Activated naive CD4-positive, alpha-beta T cell treated with anti-CD3 and anti-CD28 coated beads, Interleukin-2, amount 50 U/mL, for 16 hours (primary cell): Measurements from ENCODE around the gene C1orf174.
A peak's percentile ranks its signal among the peaks of the same experiment; 100 is the strongest.
"Not testable (repeated sequence)": the region's sequence is repeated elsewhere in the genome, so short reads cannot be mapped to it uniquely, and the experiment has no call there.

Experiments used
- DNase-seq: peaks from one replicate; pipeline ENCODE4 v3.0.0-alpha.2; 2020

The C1orf174 gene

GRCh38 chr1:3925256-3925655, 25.2 kb upstream of the C1orf174 start:
- no peak for DNase-seq

DNA sequence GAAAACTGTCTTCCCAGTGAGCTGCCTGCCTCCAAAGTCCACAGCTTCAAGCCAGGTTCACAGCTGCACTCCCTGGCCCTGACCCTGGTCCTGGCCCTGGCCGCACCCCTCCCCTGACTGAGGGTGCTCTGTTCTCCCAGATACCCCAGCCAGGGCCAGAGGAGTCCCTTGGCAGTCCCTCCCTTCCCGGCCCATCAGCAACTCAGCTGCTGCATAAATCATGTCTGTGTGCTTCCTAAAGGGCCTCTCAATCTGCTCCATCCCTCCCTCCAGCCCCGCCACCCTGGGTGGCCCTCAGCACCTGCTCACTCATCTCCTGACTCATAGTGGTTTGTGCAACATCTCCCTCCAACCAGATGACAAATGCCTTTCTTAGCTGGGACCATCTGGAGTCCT, 24.8 kb upstream of the C1orf174 start:
- no peak for DNase-seq

GRCh38 chr1:3924186-3924824, 24.2 kb upstream of the C1orf174 start:
- no peak for DNase-seq

DNA sequence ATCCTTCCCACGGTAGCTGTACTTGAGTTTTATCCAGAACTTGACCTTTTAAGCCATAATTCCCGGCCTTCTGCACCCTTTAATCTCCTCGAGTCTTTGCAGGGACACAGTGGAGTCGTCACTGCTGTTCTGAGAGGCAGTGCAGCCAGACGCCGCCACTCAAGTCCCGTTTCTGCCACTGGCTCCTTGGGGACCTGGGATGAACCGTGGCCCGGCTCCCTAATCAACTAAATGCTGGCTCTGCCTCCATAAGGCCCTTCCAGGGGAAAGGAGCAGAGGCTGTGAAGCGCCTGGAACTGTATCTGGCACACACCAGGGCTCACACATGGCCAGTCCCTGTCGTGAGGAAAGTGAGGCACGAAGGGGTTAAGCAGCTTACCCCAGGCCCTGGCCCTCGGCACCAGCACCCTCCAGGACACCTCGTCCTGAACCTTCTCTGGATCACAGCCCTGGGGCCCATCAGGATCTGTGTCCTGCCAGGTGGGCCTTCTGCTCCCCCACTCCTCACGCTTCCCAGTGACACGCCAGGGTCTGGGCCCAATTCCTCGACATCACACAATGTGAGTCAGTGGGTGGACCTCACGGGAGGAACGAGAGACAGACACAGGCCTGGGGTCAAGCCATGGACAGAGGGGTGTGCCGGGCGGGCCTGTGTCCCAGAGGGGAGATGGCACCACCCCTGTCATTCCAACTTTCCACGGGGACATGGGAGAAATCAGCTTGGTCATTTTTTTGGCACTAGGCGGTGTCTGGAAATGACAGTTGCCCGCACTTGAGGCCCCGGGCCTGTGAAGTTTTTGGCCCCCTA, 23.5 kb upstream of the C1orf174 start:
- no peak for DNase-seq

DNA sequence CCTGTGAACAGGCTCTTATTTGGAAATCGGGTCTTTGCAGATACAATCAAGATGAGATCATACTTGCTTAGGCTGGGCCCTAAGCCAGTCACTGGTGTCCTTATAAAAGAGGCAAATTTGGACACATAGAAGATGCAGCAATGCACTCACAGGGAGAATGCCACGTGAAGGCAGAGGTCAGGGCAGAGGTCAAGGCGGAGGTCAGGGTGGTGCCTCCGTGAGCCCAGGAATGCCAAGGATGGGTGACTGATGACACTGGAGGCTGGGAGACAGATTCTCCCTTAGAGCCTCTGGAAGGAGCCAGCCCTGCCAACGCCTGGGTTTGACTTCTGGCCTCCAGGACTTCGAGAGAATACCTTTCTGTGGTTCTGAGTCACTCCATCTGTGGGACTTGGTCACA, 22.8 kb upstream of the C1orf174 start:
- DNase-seq: no peak

- DNase-seq: no peak
Observed at GRCh38 chr1:3922201-3922725, 22.2 kb upstream of the C1orf174 start.

DNA sequence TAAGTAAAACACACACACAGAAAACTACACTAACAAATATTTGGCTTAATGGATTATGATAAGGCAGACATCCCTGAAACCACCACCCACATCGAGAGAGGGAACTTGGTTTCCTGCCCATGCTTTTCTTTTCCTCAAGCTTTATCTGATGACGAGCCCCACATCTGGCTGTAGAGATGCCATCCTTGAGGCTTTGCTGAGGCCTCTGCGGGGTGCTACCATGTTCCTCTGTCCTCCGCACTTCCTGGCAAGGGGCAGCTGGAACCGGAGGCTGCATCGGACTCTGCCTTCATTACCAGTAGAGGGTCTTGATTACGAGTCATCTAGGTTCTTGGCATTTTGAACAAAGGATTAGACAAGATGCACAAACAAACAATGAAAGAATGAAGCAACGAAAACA, 21.7 kb upstream of the C1orf174 start:
- DNase-seq: no peak

GRCh38 chr1:3919706-3920105, 19.6 kb upstream of the C1orf174 start:
- DNase-seq: no peak

DNA sequence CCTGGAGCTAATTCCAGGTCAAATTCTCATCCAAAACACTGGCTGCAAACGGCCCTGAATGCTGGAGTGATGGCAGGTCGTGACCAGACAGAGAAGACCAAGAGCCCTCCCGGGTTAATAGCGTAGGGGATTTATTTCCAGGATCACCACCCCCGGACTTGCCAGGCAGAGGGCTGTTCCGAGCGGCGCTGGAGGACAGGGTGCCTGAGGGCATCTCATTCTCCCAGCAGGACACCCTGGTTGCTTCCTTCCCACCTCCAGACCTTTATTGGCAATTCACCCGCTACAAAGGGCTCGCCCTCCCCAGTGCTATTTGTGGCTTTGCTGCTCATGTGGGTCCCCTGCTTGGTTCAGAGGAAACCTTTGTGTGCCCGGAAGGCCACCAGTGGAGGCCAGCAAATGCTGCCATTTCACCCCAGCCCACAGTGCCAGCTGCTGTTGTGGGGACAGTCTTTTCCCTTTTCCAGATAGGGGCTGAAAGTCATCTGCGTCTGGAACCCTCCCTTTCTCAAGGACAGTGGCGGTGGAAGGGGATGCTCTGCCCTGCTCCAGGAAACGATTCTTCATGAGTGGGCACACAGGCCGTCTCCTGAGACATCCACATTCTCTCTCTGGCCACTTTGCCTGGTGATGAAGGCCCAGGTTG, 19.0 kb upstream of the C1orf174 start:
- DNase-seq: no peak

DNA sequence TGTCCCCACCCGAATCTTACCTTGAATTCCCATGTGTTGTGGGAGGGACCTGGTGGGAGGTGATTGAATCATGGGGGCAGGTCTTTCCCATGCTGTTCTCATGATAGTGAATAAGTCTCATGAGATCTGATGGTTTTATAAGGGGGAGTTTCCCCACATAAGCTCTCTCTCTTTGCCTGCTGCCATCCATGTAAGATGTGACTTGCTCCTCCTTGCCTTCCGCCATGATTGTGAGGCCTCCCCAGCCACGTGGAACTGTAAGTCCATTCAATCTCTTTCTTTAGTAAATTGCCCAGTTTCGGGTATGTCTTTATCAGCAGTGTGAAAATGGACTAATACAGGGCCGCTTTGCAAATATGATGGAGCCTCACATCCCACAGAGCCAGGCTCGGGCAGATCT, 18.3 kb upstream of the C1orf174 start:
- not testable (repeated sequence) for DNase-seq

- DNase-seq: no peak
Observed at GRCh38 chr1:3917761-3918160, 17.7 kb upstream of the C1orf174 start.

- no peak for DNase-seq
Observed at GRCh38 chr1:3915551-3916121, 15.6 kb upstream of the C1orf174 start.

- no peak for DNase-seq
Observed at GRCh38 chr1:3914911-3915310, 14.8 kb upstream of the C1orf174 start.

- DNase-seq: no peak
Observed at GRCh38 chr1:3914331-3914851, 14.3 kb upstream of the C1orf174 start.

- no peak for DNase-seq
Observed at GRCh38 chr1:3912809-3913685, 13.0 kb upstream of the C1orf174 start.

GRCh38 chr1:3911981-3912808, 12.1 kb upstream of the C1orf174 start:
- DNase-seq: no peak

DNA sequence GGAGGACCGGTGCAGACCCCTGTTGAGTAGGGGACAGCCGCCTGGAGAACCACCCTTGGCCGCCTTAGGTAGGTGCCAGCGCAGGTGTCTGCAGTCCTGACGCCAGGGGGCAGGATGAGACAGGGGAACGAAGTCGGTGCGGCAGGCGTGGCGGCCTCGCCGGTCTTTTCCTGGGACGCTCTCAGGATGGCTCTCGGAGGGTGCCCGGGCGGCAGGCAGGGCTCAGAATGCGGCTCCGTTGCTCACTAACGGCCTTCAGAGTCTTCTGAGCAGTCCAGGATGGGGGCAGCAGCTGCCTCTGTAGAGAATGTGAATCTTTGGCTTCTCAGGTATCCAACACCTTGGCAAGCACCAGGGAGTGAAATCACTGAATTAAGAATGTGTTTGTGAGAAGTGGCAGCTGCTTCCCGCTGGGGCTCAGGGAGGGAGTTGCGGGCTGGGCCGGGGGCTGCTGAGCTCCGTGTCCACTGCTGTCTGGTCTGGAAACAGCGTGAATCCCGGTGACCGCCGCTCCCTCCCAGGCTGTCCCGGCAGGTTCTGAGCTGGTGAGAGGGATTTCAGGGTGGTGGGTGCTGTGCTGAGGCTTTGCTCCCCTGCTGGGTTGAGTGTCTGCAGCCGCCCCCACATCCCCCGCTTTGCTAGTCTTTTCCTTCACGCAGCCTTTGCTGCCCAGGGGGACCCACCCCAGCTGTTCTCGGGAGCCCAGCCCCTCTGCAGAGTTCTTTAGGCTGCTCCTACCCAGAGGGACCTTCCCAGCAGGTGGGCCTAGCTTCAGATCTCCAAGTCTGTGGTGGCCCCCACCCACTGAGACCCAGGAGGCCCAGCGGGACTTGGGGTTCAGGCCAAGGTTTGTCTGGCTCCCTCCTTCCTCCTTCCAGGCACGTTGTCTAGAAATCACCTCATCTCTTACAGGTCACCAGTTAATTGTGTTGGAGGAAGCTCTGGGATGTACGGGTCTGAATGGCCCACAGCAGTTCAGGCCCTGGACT, 11.1 kb upstream of the C1orf174 start:
- DNase-seq: peak; percentile 82

GRCh38 chr1:3910049-3910731, 10.1 kb upstream of the C1orf174 start:
- no peak for DNase-seq

GRCh38 chr1:3909615-3910014, 9.5 kb upstream of the C1orf174 start:
- DNase-seq: no peak
